Astrocyte (in vitro differentiated cells and primary cell): Measurements from ENCODE around the gene ITGA8. TPM values are rescaled to one million over a fixed set of nuclear protein-coding genes. Genes with fewer than 3 reads are reported as not detected.

Experiments
- DNase-seq: peaks from one replicate; pipeline ENCODE4 v3.0.0-alpha.2; 2010; ENCODE audit warnings: low read depth
- FAIRE-seq: peaks from 2 replicates; lab custom pipeline; 2011; peaks lifted over from hg19 to GRCh38; lab: Jason Lieb, UNC
- H2AFZ ChIP-seq: 2 replicates; pipeline ENCODE4 v1.6.0; 2012; ENCODE audit warnings: low read depth, low read length, inconsistent platforms
- H3K27ac ChIP-seq: 2 replicates; pipeline ENCODE4 v1.5.1; 2011; ENCODE audit warnings: low read depth, low read length, inconsistent platforms
- H3K27me3 ChIP-seq: 2 replicates; pipeline ENCODE4 v1.6.0; 2011; ENCODE audit warnings: low read length, inconsistent platforms; ENCODE audit not compliant: insufficient read depth
- H3K36me3 ChIP-seq: 2 replicates; pipeline ENCODE4 v1.5.1; 2011; ENCODE audit warnings: low read length, inconsistent platforms; ENCODE audit not compliant: insufficient read depth
- H3K4me1 ChIP-seq: 2 replicates; pipeline ENCODE4 v1.5.1; 2011; ENCODE audit warnings: low read length, inconsistent platforms; ENCODE audit not compliant: insufficient read depth
- H3K4me2 ChIP-seq: 2 replicates; pipeline ENCODE4 v1.6.0; 2012; ENCODE audit warnings: low read length, inconsistent platforms
- H3K4me3 ChIP-seq: 2 replicates; pipeline ENCODE4 v1.5.1; 2011; ENCODE audit warnings: low read depth, mild to moderate bottlenecking, low read length, inconsistent platforms; ENCODE audit not compliant: insufficient read depth
- H3K79me2 ChIP-seq: 2 replicates; pipeline ENCODE4 v1.6.0; 2012; ENCODE audit warnings: mild to moderate bottlenecking, low read length, inconsistent platforms; ENCODE audit not compliant: insufficient read depth
- H3K9ac ChIP-seq: 2 replicates; pipeline ENCODE4 v1.6.0; 2012; ENCODE audit warnings: mild to moderate bottlenecking, low read length, inconsistent platforms
- H3K9me3 ChIP-seq: 2 replicates; pipeline ENCODE4 v1.5.1; 2012; ENCODE audit warnings: low read depth, mild to moderate bottlenecking, low read length, inconsistent platforms; ENCODE audit not compliant: insufficient read depth
- H4K20me1 ChIP-seq: 2 replicates; pipeline ENCODE4 v1.6.0; 2012; ENCODE audit warnings: low read length, inconsistent platforms; ENCODE audit not compliant: insufficient read depth
- H3K27ac Mint-ChIP-seq: one replicate; pipeline ENCODE4 v1.8.0; 2021; ENCODE audit warnings: mild to moderate bottlenecking, mixed read lengths; ENCODE audit not compliant: unreplicated experiment
- H3K27me3 Mint-ChIP-seq: one replicate; pipeline ENCODE4 v1.8.0; 2021; ENCODE audit warnings: low read depth, mixed read lengths; ENCODE audit not compliant: unreplicated experiment
- H3K36me3 Mint-ChIP-seq: one replicate; pipeline ENCODE4 v1.8.0; 2021; ENCODE audit warnings: low read depth, mixed read lengths; ENCODE audit not compliant: unreplicated experiment
- H3K4me1 Mint-ChIP-seq: one replicate; pipeline ENCODE4 v1.8.0; 2021; ENCODE audit warnings: low read depth, mixed read lengths; ENCODE audit not compliant: unreplicated experiment
- H3K4me3 Mint-ChIP-seq: one replicate; pipeline ENCODE4 v1.8.0; 2021; ENCODE audit warnings: mild to moderate bottlenecking, moderate library complexity, mixed read lengths; ENCODE audit not compliant: unreplicated experiment
- H3K9me3 Mint-ChIP-seq: one replicate; pipeline ENCODE4 v1.8.0; 2021; ENCODE audit warnings: mild to moderate bottlenecking, mixed read lengths; ENCODE audit not compliant: unreplicated experiment
- CTCF ChIP-seq: IDR thresholded peaks from 2 replicates; pipeline ENCODE4 v1.5.1; 2011; ENCODE audit warnings: low read depth, mild to moderate bottlenecking, inconsistent platforms, low read length, moderate library complexity; ENCODE audit not compliant: insufficient read depth
- EZH2 ChIP-seq: IDR thresholded peaks from 2 replicates; pipeline ENCODE4 v1.6.1; 2012; ENCODE audit warnings: mild to moderate bottlenecking, low read length, inconsistent platforms; ENCODE audit not compliant: insufficient read depth
- total RNA-seq: library from RNA; stranded (reverse); gene quantifications from 2 replicates; pipeline ENCODE4 v1.2.1, GENCODE V29; 2021

The ITGA8 gene
- total RNA-seq, 1 donor from 2014 or later: not detected

- Mint-ChIP-seq H3K9me3 (no peaks in the 10 kb centered on the region), H3K4me1 (no peaks in the 10 kb centered on the region), H3K4me3 (no peak overlapping the region), H3K27me3 (peaks cover 7% of the 10 kb centered on the region), H3K27ac (no peak overlapping the region), H3K36me3 (no peaks in the 10 kb centered on the region)
- DNase-seq (no peak), FAIRE-seq (no peak)
- H2AFZ ChIP-seq: no peak overlapping the region
- H3K79me2 ChIP-seq: no peaks in the 10 kb centered on the region
- H3K4me1 ChIP-seq: peaks cover 11% of the 10 kb centered on the region
- H3K4me2 ChIP-seq: no peak overlapping the region
- no peaks in the 10 kb centered on the region for H4K20me1 ChIP-seq
- no peak for TF ChIP-seq EZH2
- TF ChIP-seq CTCF: no peak
- no peak overlapping the region for H3K9ac ChIP-seq
- H3K27me3 ChIP-seq: no peaks in the 10 kb centered on the region
- H3K4me3 ChIP-seq: no peak overlapping the region
- H3K36me3 ChIP-seq: no peaks in the 10 kb centered on the region
- H3K27ac ChIP-seq: no peak overlapping the region
- no peaks in the 10 kb centered on the region for H3K9me3 ChIP-seq
Measured at GRCh38 chr10:15742102-15742501, 22.4 kb upstream of the ITGA8 start.

- Histone ChIP-seq H3K79me2 (no peaks in the 10 kb centered on the region), H3K27ac (no peak overlapping the region), H3K27me3 (no peaks in the 10 kb centered on the region), H3K4me3 (no peak overlapping the region), H2AFZ (no peak overlapping the region), H3K9me3 (no peaks in the 10 kb centered on the region), H3K4me1 (peaks cover 11% of the 10 kb centered on the region), H3K36me3 (no peaks in the 10 kb centered on the region), H3K9ac (no peak overlapping the region), H3K4me2 (no peak overlapping the region), H4K20me1 (no peaks in the 10 kb centered on the region)
- Mint-ChIP-seq H3K36me3 (no peaks in the 10 kb centered on the region), H3K4me3 (no peak overlapping the region), H3K27ac (no peak overlapping the region), H3K4me1 (no peaks in the 10 kb centered on the region), H3K27me3 (peaks cover 2% of the 10 kb centered on the region), H3K9me3 (no peaks in the 10 kb centered on the region)
- DNase-seq (no peak), FAIRE-seq (no peak)
- TF ChIP-seq CTCF (no peak), EZH2 (no peak)
Measured at GRCh38 chr10:15741581-15741980, 21.9 kb upstream of the ITGA8 start.

GRCh38 chr10:15740261-15740660 lies 20.5 kb upstream of the ITGA8 start:
- Histone ChIP-seq H2AFZ (no peak overlapping the region), H3K4me1 (peaks cover 15% of the 10 kb centered on the region), H3K4me2 (no peak overlapping the region), H3K9me3 (no peaks in the 10 kb centered on the region), H3K79me2 (no peaks in the 10 kb centered on the region), H4K20me1 (no peaks in the 10 kb centered on the region), H3K27ac (no peak overlapping the region), H3K4me3 (no peak overlapping the region), H3K27me3 (no peaks in the 10 kb centered on the region), H3K9ac (no peak overlapping the region), H3K36me3 (no peaks in the 10 kb centered on the region)
- no peak overlapping the region for H3K27ac Mint-ChIP-seq
- no peak for DNase-seq
- H3K27me3 Mint-ChIP-seq: no peaks in the 10 kb centered on the region
- no peaks in the 10 kb centered on the region for H3K4me1 Mint-ChIP-seq
- no peak for FAIRE-seq
- no peaks in the 10 kb centered on the region for H3K9me3 Mint-ChIP-seq
- no peak overlapping the region for H3K4me3 Mint-ChIP-seq
- no peaks in the 10 kb centered on the region for H3K36me3 Mint-ChIP-seq
- TF ChIP-seq EZH2 (no peak), CTCF (no peak)
